NOMO-1 treated with dmso at 0.1 percent for 144 hours (cell line): ENCODE data around the gene RNF41.
A peak's percentile ranks its signal among the peaks of the same experiment; 100 is the strongest.
"Not testable (repeated sequence)": the region's sequence is repeated elsewhere in the genome, so short reads cannot be mapped to it uniquely, and the experiment has no call there.

Experiments used
- DNase-seq: peaks from one replicate; lab custom pipeline; 2025; ENCODE audit not compliant: unreplicated experiment; lab: John Stamatoyannopoulos, UW

The RNF41 gene

DNA sequence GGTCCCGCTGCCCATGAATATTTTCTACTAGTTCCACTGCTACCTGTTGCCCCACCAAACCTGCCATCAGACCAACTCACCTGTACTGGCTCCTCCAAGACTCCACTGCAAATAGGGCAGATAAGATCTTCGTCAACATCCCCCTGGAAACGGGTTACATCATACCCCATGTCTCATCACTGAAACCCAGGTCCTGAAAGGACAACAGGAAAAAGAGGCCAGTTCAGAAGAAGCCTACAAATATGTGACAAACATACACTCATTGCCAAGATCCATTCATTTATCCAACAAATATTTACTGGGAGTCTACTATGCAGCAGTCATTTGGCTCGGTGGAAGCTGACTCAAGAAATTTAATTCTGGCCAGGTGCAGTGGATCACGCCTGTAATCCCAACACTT lies 7.8 kb downstream of the RNF41 start:
- DNase-seq: no peak

DNA sequence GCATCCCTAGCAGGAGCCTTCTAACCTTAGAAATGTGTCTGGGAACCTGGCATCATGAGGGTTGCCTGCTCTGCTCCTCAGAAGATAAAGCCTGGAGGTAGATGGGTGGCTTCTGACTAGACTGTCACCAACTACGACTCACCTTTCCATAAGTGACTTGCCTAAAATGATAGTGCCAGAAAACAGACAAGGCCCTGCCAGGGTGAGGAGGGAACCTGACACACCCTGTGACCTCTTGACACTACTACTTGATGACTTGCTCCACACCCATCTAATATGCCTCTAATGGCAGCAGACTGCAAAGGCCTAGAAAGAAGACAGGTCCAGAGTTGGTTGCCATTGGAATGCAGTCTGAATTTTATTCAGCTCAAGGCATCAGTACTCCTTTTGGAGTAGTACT lies 9.4 kb downstream of the RNF41 start:
- DNase-seq: no peak

DNA sequence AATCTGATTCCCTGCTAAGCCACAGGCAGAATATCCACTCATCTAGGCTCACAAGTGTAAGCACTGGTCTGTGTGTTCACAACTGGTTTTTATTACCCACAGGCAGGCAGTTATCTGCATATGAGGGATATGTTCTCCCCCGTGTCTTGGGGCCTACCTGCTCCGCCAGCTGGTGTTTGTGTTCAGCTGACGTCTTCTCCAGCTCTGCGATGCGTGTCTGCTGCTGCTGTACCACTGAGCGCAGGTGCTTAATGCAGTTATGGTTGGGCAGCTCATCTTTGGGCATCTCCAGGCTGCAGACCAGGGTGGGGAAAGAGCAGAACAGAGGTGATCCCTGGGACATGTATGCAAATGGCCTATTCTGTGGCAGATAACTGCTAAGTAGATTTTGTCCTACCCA lies 13.7 kb downstream of the RNF41 start:
- no peak for DNase-seq

DNA sequence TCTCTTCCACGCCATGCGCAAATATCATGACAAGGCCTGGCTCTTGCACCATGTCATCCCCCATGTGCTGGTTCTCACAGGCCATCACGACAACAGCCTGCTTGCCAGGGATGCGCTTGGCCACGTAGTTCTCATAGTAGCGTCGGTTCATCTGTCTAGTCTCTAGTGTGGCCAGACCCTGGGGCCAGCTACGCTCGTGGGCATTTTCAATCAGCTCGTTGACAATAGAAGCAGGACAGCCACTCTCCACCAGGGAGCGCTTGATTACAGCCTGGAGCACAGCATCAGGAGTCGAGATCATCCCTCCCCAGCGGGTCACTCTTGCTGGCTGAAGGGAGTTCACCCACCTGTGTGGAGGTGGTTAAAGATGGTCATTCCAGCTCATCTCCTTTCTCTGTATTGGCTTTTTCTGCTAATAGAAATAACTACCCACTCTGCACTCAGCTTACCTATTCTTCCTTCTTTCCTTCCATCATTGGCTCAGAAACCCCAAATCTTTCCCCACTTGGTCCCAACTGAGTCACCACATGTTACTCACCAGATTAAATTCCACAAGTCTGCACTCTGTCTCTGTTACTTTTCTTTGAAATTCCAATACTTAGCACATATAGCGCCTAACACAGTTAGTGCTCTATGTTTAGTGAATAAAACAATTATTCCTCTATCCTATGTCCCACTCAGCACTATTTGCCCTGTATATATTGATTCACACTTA lies 15.1 kb downstream of the RNF41 start:
- no peak for DNase-seq

DNA sequence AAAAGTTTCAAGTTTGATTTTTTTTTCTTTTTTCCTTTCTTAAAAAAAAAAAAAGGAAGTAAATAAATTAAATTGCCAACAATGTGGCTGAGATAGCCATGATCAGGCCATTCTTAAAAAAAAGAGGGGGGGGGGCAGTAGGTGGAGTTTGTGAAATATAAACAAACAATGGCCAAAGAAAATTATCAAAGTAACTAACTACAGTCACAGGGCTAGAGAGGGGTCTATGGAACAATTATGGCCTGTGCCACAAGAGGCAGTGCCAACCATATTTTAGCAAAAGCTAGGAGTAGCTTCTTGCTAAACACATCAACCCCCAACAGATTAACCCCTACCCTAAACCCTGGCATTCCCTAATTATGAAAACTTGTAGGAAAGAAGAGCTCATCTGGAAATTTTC lies 16.3 kb downstream of the RNF41 start:
- no peak for DNase-seq

DNA sequence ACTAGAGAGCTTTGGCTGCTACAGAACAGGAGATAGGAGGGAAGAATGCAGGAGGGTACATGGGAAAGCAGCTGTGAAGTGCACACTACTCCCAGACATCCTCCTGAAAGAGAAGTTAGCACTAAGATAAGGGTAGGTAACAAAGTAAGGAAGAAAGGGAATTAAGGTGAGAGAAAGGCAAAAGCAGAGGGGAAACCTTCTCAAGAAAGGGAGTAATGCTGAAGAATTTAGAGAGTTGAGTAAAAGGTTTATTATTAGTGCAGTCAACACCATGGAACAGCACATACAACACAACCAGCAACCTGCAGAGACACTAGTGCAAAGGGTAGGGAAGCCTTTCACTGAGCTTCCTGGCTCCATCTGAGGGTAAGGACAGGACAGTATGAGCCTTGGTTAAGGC lies 17.4 kb downstream of the RNF41 start:
- DNase-seq: no peak

DNA sequence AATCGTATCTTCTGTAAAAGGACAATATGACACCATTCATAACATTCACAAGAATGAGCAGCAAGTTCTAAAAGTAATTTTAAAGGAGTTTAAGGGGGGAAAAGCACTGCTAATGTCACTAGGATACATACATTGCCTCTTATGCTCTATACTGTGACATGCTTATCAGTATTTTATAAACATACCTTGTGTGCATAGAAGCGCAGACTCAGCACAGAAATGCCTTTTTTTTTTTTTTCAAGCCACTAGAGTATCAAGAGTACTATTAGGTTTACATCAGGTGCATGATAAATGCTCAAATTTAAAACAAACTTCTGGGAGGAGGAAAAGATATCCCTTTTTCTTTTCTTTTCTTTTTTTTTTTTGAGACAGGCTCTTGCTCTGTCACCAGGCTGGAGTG lies 18.9 kb downstream of the RNF41 start:
- DNase-seq: no peak

DNA sequence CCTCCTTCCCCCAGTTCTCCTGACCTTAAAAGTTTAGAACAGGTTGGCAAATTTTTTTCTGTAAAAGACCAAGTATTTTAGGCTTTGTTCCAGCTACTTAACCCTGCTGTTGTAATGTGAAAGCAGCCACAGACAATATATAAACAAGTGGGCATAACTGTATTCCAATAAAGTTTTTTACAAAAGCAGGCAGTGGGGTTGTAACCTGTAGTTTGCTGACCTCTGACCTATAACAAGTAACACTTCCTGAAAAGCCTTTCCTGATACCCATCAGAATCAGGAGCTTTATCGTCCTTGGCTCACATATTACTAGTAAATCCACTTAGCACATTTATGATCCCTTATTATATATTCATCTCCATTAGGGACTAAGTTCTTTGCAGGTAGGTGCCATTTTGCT lies 19.4 kb downstream of the RNF41 start:
- DNase-seq: no peak

DNA sequence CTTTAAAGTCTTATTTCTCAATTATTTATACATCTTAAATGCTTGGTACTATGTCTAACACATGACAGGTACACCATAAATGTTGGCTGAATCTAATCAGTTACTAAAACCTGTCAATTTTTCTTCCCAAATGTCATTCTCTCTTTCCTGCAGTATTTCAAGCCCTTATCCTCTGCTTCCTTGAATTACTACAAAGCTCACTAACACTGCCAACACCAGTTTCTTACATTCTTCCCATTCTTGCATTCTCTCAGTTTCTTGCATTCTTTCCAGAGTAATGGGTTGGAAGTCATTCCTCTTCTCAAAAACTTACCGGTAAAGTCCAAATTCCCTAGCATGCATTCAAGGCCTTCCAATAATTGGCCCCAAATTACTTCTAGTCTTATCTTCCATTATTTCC lies 22.9 kb downstream of the RNF41 start:
- DNase-seq: no peak

DNA sequence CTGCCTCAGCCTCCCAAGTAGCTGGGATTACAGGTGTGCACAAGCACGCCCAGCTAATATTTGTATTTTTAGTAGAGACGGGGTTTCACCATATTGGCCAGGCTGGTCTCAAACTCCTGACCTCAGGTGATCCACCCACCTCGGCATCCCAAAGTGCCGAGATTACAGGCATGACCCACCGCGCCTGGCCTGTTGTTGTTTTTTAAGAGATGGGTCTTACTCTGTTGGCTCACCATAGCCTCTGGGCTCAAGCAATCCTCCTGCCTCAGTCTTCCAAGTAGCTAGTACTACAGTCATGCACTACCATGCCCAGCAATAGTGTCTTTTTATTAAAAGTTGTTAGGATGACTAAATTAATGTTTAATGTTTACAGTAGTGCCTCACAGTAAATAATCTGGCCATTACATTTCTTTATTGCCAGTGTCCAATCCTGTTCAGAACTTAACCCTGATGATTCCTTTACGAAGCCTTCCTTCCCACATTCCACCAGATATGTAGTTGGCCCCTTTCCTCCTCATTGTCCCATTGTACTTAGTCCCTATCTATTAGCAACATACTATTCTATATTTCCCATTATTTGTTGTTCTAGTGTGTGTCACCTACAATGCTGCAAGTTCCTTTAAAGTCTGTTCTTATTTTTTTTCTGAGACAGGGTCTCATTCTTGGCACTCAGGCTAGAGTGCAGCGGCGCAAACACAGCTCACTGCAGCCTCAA lies 23.6 kb downstream of the RNF41 start:
- DNase-seq: no peak

DNA sequence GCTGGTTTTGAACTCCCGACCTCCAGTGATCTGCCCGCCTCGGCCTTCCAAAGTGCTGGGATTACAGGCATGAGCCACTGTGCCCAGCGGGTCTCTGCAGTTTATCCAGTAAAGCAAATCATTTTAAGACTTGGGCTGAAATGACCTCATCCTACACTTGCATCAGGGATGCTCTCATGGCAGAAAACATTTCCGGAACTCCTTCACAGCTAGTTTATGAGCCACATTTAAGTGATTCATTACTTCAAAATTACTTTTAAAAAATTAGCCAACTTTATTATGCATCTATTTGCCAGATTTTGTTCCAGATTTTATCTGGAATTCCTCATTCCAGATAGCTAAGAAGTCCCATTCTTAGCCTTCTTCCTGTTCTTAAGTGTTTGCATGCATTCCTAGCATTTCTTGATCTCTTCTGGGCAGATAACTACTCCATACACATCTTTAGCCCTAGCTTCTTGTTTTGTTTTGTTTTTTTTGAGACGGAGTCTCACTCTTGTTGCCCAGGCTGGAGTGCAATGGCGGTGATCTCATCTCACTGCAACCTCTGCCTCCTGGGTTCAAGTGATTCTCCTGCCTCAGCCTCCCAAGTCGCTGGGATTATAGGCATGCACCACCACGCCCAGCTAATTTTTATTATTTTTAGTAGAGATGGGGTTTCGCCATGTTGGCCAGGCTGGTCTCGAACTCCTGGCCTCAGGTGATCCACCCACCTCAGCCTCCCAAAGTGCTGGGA lies 24.7 kb downstream of the RNF41 start:
- not testable (repeated sequence) for DNase-seq

DNA sequence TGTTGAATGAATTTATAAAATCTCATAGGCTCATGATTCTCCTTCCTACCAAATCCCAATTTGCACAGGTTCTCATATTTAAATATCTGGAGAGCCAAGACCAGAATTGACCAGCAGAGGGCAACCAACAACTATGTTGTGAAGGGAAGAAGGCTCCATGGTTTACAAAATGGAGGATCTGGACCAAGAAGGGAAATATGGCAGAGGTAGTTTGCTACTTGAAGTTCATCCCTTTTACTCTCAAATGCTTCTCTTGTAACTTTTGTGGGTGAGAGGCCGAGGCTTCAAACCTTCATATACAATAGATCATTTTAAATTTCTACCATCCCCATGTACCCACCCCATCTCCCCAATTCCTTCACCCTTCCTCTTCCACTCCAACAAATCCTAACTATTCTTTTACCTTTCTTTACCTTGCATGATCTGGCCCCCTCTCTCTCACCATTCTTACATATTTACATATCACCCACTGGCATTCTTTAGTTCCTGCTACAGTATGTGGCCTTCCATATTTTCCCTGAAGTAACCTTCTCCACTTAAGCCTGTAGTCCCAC lies 28.6 kb downstream of the RNF41 start:
- DNase-seq: peak; percentile 54

DNA sequence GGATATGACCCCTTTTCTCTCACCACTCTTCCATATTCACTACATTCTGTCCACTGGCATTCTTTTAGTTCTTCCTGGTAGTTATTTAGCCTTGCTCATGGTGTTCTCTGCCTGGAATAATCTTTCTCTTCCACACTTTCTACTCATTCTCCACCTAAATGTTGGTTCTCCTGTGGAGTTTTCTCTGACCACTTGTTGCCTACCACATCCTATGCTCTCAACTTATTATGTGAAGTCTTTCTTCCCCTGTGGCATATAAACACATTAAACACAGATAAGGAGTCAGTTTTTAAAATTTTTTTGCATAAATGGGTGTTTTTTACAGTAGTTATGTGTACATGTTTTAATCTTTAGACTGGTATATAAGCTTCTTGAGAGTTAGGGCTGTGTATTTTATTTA lies 29.1 kb downstream of the RNF41 start:
- no peak for DNase-seq

DNA sequence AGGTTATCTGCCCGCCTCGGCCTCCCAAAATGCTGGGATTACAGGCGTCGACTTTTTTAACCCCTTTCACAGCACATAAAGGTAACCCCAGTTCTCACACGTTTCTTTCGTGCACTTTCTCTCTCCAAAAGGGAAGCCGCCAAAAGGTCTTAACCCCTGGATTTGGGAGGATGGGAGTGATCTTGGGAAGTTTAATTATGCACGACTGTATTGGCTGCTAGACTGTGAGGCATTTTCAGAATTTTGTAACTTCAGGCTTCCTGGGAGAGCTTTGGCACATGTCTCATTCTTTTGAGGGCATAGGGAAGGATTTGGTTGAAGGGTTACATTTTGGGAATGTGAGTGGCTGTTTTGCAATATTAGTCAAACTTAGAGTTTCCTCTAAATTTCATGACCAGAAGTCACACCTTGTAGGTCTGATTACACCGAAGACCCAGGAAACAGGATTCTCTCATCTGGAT lies 31.0 kb downstream of the RNF41 start:
- no peak for DNase-seq

DNA sequence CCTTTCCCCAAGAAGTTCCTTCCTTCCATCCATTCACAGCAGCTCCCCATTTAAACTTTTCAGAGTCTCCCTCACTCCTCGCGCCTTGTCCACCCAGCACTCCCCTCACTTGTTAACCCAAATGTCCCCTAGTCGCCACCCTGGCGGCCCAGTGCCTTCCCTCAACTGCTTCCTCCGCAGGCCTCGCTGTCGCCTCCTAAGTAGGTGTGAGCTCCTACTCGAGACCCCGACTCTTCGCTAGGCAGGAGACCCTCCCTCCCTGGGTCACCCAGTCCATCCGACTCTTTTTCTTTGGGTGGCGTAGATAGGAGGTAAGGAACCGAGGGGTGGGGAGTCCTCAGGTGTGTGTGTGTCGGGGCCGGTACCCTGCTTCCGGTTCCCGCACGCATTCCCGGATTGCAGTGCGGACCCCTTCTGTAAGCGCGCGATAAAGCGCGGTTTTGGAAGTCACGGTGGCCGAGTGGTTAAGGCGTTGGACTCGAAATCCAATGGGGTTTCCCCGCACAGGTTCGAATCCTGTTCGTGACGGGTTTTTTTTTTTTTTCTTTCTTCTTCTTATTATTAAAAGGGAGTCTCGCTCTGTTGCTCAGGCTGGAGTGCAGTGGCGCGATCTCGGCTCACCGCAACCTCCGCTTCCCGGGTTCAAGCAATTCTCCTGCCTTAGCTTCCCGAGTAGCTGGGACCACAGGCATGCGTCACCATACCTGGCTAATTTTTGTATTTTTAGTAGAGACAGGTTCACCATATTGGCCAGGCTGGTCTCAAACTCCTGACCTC lies 31.6 kb downstream of the RNF41 start:
- DNase-seq: peak; percentile 52

DNA sequence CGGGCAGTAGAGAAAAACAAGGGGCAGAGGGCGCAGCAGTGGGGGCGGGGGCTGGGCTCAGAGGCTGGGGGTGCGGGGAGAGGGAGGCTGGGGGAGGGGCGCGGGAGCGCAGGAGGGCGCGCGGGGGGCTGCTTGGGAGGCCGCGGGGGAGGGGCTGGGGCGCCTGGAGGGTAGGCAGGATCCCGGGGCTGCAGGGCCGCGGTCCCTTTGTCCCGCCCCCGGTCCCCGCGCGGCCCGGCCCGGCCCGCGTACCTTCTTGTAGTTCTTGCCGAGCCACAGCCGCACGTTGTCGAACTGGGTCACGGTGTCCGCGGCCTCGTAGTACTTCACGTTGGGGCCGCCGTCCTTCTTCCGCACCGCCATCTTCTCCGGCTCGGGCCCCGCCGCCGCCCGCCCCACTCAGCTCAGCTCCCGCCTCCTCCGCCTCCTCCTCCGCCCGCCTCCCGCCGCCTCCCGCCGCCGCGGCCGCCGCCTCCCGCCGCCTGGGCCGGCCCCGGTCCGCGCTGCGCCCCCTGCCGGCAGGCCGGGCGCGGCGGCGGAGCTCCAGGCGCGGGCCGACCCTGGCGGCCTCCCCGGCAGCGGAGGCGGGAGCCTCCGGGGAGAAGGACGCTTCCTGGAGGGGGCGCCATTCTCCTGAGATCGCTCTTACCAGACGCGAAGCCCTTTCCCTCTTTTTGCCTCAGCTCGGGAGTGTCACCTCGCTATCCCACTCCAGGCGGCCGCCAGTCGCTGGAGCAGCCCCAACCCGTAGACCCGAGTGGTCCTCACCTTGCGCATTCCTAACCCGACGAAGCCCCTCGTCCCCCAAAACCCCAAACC lies 32.4 kb downstream of the RNF41 start, which contains the start of gene SMARCC2:
SMARCC2 (minus strand) TSS at position 385 of the 819 bp plus-strand sequence; CDS start at position 363, 22 bp downstream.
- DNase-seq: peak; percentile 77

DNA sequence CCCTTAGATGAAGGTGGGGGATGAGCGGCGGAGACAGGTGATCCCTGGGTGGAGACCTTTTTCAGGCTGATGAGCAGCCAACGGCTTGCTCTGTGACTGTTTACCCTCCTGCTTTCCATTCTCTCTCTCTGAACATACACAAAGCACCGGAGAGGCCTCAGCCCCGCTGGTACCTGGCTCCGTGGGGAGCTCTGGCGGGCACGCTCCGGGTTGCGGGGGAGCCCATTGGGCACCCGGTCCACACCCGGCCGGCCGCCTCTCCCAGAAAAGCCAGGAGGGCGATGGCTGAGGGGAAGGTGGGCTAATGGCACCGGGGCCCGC lies 33.0 kb downstream of the RNF41 start:
- no peak for DNase-seq

DNA sequence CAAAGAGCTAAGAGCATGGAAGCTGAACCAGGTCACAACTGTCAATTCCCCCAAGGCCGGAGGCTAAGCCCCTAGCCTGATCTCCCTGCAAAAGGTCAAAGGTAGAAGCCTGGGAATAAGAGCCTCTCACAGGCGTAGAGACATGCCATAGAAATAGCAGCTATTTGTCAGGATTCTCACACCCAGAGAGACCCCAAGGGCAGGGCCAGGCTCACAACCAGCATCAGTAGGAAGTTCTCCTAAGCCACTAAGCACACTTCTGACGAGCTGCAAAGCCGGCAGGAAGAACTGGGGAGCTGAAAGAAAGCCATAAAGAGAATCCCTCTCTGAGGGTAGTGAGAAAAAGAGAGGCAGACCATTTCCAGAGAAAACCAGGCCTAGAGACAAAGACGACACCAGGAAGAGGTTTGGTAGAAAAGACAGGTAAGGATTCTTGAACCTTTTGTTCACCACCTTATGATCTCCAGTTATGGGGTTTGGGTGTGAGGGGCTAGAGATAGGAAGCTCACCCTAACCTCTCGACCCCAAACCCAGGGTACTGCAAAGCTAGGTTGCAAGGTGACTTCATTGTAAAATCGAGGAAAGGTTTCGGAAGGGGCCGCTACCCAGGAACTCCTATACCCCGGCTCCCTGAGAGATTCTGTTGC lies 33.5 kb downstream of the RNF41 start:
- DNase-seq: no peak

DNA sequence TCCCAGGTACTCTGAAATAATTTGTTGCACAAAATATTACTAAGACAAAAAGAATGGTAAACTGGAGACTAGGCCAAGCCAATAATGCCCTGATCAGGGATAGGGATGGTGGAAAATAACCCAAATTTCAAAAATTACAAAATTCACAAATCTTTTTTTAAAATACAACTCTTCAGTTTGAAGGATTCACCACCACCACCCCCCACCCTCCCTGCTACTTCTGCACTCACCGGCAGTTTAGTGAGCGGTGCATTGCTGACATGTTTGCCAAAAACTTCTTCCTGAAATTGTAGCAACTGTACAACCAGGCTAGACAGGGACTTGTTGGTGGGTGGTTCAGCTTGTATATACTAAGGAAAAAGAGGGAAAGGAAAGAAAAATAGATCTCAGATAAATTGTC lies 34.8 kb downstream of the RNF41 start:
- no peak for DNase-seq

DNA sequence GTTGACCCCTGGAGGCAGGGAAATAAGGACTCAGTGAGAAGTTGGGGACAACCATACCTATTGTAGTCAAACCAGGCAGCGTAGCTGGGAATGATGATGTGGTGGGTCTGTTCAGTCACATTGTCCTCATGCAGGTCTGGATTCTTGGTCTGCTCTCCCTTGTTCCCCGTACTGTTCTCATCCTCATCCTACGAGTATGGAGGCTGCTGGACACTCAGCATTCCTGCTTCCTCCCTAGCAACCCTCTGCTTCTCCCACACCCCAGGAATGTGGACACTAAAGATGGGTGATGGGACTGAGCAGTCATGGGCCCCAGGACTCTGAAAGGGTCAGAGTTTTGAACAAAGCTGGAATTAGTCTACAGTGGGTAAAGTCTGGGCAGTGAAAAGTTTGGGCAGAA lies 43.4 kb downstream of the RNF41 start:
- DNase-seq: no peak
